HG03064 (cell line): ENCODE results near the gene SLC1A7.

ENCODE experiments used
- ATAC-seq: cut with Tn5 transposase; IDR thresholded peaks from one replicate; pipeline ENCODE4 v1.9.1; 2021; ENCODE audit warnings: low read depth; ENCODE audit not compliant: unreplicated experiment

The SLC1A7 gene

GRCh38 chr1:53078333-53079101, 63.9 kb downstream of the SLC1A7 start:
- ATAC-seq, result no peak

DNA sequence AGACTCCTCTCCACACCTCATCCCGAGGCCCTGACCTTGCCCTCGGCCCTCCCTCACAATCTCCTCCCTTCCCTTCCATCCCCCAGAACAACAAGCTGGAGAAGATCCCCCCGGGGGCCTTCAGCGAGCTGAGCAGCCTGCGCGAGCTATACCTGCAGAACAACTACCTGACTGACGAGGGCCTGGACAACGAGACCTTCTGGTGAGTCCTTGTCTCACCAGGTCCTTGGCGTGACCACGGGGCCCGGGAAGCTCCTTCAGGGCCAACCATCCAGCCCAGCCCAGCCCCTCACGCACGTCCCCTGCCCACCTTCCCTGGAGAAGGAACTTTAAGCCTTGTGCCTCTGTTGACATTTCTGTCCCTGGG, 64.9 kb downstream of the SLC1A7 start:
- ATAC-seq, result no peak

- no peak for ATAC-seq
Measured at GRCh38 chr1:53076721-53077598, 65.5 kb downstream of the SLC1A7 start.

- ATAC-seq, result no peak
Measured at GRCh38 chr1:53076165-53076564, 66.3 kb downstream of the SLC1A7 start.

- no peak for ATAC-seq
Measured at GRCh38 chr1:53075761-53076163, 66.7 kb downstream of the SLC1A7 start.

GRCh38 chr1:53075206-53075605, 67.2 kb downstream of the SLC1A7 start:
- no peak for ATAC-seq

DNA sequence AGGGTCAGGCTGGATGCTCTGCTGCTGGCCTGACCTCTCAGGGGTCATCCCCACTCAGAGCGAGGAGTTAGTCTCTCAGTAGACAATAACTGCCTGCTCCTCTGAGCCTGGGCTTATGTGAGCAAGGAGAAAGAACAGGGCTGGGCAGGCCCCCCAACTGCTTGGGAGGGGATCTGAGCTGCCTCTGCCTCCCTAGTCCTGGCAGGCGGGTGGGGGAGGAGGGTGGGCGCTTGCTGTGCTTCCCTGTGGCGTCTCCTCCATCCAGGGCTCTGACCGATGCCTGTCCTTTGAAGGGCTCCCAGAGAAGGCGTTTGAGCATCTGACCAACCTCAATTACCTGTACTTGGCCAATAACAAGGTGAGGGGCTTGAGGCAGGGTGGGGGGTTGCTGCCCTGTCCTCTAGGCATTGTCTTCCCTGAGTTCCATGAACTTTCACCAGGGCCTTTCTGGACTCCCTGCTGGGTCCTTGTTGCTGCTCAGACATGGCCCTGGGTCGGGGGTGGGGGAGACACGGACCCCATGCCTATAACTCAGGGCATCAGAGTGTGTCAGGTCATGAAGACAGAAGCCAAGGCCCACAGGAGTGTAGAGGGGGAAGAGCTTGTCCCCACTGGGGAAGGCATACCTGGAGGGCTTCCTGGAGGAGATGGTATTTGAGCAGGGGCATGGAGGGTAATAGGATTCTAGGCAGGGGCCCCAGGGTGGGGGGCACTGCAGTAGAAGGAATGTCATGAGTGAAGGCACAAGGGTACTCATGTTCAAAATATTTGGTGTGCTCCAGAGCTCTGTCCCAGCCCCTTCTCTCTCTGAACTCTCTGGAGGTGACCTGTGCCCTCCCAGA, 67.9 kb downstream of the SLC1A7 start:
- no peak for ATAC-seq

DNA sequence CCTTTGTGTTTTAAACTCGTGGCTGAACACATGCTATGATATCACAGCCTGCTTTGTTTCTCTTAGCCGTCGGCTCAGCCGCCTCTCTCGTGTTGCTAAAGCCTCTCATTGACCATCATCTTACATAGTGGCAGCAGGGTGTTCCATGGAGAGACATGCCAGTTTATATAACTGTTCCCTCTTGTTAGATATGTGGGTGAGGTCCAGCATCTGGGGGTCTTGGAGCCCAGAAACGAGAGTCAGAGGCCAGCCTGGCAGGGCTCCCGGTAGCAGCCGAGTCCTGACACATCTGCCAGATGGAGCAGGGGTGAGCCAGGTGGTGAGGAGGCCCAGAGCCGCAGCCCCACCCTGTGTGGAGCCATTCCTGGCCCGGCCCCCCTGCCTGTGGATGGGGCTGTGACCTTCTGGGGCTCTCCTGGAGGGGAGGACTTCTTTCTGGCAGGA, 68.5 kb downstream of the SLC1A7 start:
- ATAC-seq, result no peak

DNA sequence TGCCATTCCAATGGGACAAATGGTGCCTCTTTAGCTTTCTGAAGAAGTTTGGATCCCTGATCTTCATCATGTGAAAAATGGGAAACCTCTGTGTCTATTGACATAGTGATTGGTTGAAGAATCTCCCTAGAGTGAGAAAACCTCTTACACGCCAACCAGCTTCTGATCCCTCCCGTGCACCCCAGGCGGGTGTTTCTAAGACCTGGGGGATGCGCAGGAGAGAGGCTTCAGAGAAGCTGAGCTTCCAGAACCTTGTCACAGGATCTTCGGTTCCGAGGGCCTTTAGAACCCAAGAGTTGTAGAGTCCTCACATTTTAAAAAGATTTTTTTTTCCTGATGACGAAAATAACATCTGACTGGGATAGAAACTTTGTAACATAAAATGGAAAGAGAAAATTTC, 69.2 kb downstream of the SLC1A7 start:
- ATAC-seq, result no peak

- no peak for ATAC-seq
Measured at GRCh38 chr1:53071915-53072314, 70.5 kb downstream of the SLC1A7 start.

- no peak for ATAC-seq
Measured at GRCh38 chr1:53071167-53071865, 71.1 kb downstream of the SLC1A7 start.

- no peak for ATAC-seq
Measured at GRCh38 chr1:53070621-53071020, 71.8 kb downstream of the SLC1A7 start.

- ATAC-seq, result no peak
Measured at GRCh38 chr1:53069663-53070327, 72.6 kb downstream of the SLC1A7 start.

DNA sequence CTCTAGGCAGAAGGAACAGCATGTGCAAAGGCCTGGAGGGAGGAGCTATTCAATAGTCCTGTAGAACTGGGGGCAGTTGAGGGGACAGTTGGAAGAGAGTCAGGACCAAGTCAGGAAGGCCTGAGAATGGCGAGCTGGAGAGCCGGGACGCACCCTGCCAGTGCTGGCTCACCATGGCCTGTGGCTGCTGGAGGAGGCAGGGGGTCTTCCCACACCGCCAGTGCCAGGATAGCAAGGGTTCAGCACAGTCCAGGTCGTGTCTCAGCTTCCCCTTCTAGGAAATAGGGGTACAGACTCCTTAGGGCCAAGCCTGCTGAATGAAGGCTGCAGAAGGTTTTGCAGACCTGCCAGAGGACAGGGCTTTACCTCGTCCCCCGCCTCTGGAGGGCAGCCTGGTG, 73.2 kb downstream of the SLC1A7 start:
- ATAC-seq, result no peak

GRCh38 chr1:53068314-53069099, 73.9 kb downstream of the SLC1A7 start:
- ATAC-seq, result no peak

GRCh38 chr1:53067886-53068285, 74.6 kb downstream of the SLC1A7 start:
- ATAC-seq, result no peak

DNA sequence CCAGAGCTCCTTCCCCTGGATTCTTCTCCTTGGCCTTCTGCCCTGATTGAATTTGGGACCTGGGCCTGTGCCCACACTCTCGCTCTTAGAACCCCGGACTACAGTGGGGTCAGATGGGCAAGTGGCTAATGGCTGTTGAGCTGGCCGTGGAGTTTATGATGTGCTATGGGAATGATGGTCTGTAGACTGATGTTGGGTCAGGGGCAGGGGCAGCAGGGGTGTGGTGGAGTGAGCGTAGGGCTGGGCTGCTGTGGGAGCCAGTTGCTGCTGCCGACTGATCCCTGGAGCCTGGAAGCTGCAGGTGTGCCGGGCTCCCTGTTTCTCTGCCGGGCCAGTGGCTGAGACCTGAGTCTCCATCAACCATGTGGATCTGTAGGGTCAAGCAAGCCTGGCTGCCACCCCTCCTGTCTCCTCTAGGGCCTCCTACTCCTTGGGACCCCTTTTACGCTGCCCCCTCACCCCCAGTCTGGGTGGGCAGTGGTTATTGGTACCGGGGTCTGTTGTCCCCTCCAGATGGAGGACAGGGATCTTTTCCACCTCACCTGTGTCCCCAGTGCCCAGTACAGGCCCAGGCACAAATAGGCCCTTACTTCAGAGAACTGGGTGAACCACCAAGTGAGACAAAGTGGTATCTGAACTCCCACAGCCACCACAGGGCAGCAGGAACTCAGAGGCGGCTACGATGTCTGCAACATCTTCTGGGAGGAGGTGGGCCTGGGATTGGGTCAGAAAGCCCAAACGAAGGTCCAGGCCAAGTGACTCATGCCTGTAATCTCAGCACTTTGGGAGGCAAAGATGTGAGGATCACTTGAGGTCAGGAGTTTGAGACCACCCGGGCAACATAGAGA, 75.3 kb downstream of the SLC1A7 start:
- ATAC-seq, result no peak

GRCh38 chr1:53066488-53066887, 76.0 kb downstream of the SLC1A7 start:
- no peak for ATAC-seq
